UCSD-AML1 (cell line): ENCODE results near the gene KDM4C.
"Not testable (repeated sequence)": the region's sequence is repeated elsewhere in the genome, so short reads cannot be mapped to it uniquely, and the experiment has no call there.

Source experiments
- DNase-seq: peaks from one replicate; lab custom pipeline; 2025; ENCODE audit not compliant: unreplicated experiment; lab: John Stamatoyannopoulos, UW

The KDM4C gene

GRCh38 chr9:7028591-7028990, 270.8 kb downstream of the KDM4C start:
- no peak for DNase-seq

- not testable (repeated sequence) for DNase-seq
These were observed 273.2 kb downstream of the KDM4C start for GRCh38 chr9:7030943-7031342.

GRCh38 chr9:7033076-7034045, 275.6 kb downstream of the KDM4C start:
- no peak for DNase-seq

- DNase-seq = no peak
These were observed 279.4 kb downstream of the KDM4C start for GRCh38 chr9:7037176-7037575.

GRCh38 chr9:7042124-7042523, 284.4 kb downstream of the KDM4C start:
- no peak for DNase-seq

GRCh38 chr9:7045361-7045760, 287.6 kb downstream of the KDM4C start:
- no peak for DNase-seq

GRCh38 chr9:7051711-7052110, 293.9 kb downstream of the KDM4C start:
- DNase-seq = no peak

- no peak for DNase-seq
These were observed 296.1 kb downstream of the KDM4C start for GRCh38 chr9:7053903-7054302.

- DNase-seq = no peak
These were observed 297.6 kb downstream of the KDM4C start for GRCh38 chr9:7055171-7055903.

GRCh38 chr9:7056254-7056653, 298.5 kb downstream of the KDM4C start:
- DNase-seq = no peak

- no peak for DNase-seq
These were observed 300.7 kb downstream of the KDM4C start for GRCh38 chr9:7058473-7058872.

- no peak for DNase-seq
These were observed 309.4 kb downstream of the KDM4C start for GRCh38 chr9:7067169-7067568.

GRCh38 chr9:7071916-7072315, 314.1 kb downstream of the KDM4C start:
- DNase-seq = no peak

- DNase-seq = no peak
These were observed 315.9 kb downstream of the KDM4C start for GRCh38 chr9:7073706-7074105.

GRCh38 chr9:7075154-7075553, 317.4 kb downstream of the KDM4C start:
- DNase-seq = no peak

- no peak for DNase-seq
These were observed 321.3 kb downstream of the KDM4C start for GRCh38 chr9:7079051-7079450.

GRCh38 chr9:7081065-7081600, 323.4 kb downstream of the KDM4C start:
- DNase-seq = no peak

GRCh38 chr9:7083192-7083591, 325.4 kb downstream of the KDM4C start:
- DNase-seq = no peak

GRCh38 chr9:7085357-7085756, 327.6 kb downstream of the KDM4C start:
- DNase-seq = no peak

- no peak for DNase-seq
These were observed 328.6 kb downstream of the KDM4C start for GRCh38 chr9:7086389-7086788.

GRCh38 chr9:7088611-7089010, 330.8 kb downstream of the KDM4C start:
- DNase-seq = no peak
